Stimulated activated CD8-positive, alpha-beta memory T cell treated with anti-CD3 and anti-CD28 coated beads, Interleukin-7, amount 100 ng/mL, for 24 hours (primary cell): ENCODE measurements around the gene MACROD2.
"Not testable (repeated sequence)": the region's sequence is repeated elsewhere in the genome, so short reads cannot be mapped to it uniquely, and the experiment has no call there.

Experiments
- DNase-seq: peaks from one replicate; pipeline ENCODE4 v3.0.0-alpha.2; 2020; ENCODE audit warnings: low read depth

MACROD2 gene

GRCh38 chr20:15362849-15363248 is 1367.5 kb downstream of the MACROD2 start:
- DNase-seq: no peak

- DNase-seq: no peak
Measured at GRCh38 chr20:15364781-15365180, 1369.5 kb downstream of the MACROD2 start.

GRCh38 chr20:15370370-15370769 is 1375.1 kb downstream of the MACROD2 start:
- no peak for DNase-seq

GRCh38 chr20:15374682-15375081 is 1379.4 kb downstream of the MACROD2 start:
- no peak for DNase-seq

GRCh38 chr20:15375836-15376235 is 1380.5 kb downstream of the MACROD2 start:
- DNase-seq: no peak

- not testable (repeated sequence) for DNase-seq
Measured at GRCh38 chr20:15377603-15378002, 1382.3 kb downstream of the MACROD2 start.

- no peak for DNase-seq
Measured at GRCh38 chr20:15378151-15378550, 1382.8 kb downstream of the MACROD2 start.

- no peak for DNase-seq
Measured at GRCh38 chr20:15379681-15380296, 1384.5 kb downstream of the MACROD2 start.

- DNase-seq: no peak
Measured at GRCh38 chr20:15380770-15381169, 1385.5 kb downstream of the MACROD2 start.

- no peak for DNase-seq
Measured at GRCh38 chr20:15387228-15387627, 1391.9 kb downstream of the MACROD2 start.

- DNase-seq: no peak
Measured at GRCh38 chr20:15395457-15395856, 1400.1 kb downstream of the MACROD2 start.

GRCh38 chr20:15396026-15396425 is 1400.7 kb downstream of the MACROD2 start:
- DNase-seq: no peak

- DNase-seq: no peak
Measured at GRCh38 chr20:15396900-15397299, 1401.6 kb downstream of the MACROD2 start.

GRCh38 chr20:15399781-15400180 is 1404.5 kb downstream of the MACROD2 start:
- DNase-seq: no peak

- DNase-seq: no peak
Measured at GRCh38 chr20:15406072-15406471, 1410.8 kb downstream of the MACROD2 start.

GRCh38 chr20:15411781-15412180 is 1416.5 kb downstream of the MACROD2 start:
- no peak for DNase-seq

- DNase-seq: no peak
Measured at GRCh38 chr20:15415908-15416307, 1420.6 kb downstream of the MACROD2 start.

- DNase-seq: no peak
Measured at GRCh38 chr20:15419856-15420255, 1424.5 kb downstream of the MACROD2 start.

- DNase-seq: no peak
Measured at GRCh38 chr20:15422966-15423365, 1427.7 kb downstream of the MACROD2 start.

GRCh38 chr20:15439551-15439950 is 1444.2 kb downstream of the MACROD2 start:
- no peak for DNase-seq

- DNase-seq: no peak
Measured at GRCh38 chr20:15440049-15440820, 1444.9 kb downstream of the MACROD2 start.

GRCh38 chr20:15445056-15445840 is 1449.9 kb downstream of the MACROD2 start:
- DNase-seq: no peak

GRCh38 chr20:15446373-15446772 is 1451.1 kb downstream of the MACROD2 start:
- no peak for DNase-seq
